Fibroblast of mammary gland (primary cell): Measurements from ENCODE around the gene OXNAD1.

Source experiments
- DNase-seq: peaks from one replicate; pipeline ENCODE4 v3.0.0-alpha.2; 2010; ENCODE audit warnings: low read depth
- H3K4me3 ChIP-seq: 2 replicates; pipeline ENCODE4 v1.5.1; 2011; ENCODE audit warnings: low read depth, mild to moderate bottlenecking, low read length, moderate library complexity; ENCODE audit not compliant: control insufficient read depth
- CTCF ChIP-seq: conservative IDR thresholded peaks from 2 replicates; pipeline ENCODE4 v1.5.1; 2011; ENCODE audit warnings: low read depth, low read length, inconsistent platforms; ENCODE audit not compliant: control insufficient read depth, insufficient read depth

The OXNAD1 gene

GRCh38 chr3:16243706-16244490, 21.1 kb upstream of the OXNAD1 start:
- H3K4me3 ChIP-seq = no peak overlapping the region
- no peak for TF ChIP-seq CTCF
- DNase-seq = peak; percentile 45

DNA sequence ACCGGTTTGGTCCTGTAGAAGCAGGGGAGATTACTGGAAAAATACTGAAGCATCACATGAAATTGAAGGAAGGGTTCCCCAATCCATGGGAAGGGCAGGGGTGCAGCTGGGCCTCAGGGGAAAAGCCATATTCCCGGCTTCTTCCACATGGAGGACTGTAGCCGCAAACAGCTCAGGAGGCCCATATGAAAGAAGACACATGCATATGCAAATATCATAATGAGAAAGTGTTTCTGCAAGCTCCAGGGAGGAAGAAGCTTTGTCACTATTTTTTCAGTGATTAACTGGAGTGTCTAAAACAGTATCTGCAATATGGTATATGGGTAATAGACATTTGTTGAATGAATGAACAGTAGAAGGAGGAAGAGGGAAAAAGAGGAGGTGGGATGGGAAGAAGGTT, 19.4 kb upstream of the OXNAD1 start:
- TF ChIP-seq CTCF = no peak
- DNase-seq = no peak
- no peak overlapping the region for H3K4me3 ChIP-seq

DNA sequence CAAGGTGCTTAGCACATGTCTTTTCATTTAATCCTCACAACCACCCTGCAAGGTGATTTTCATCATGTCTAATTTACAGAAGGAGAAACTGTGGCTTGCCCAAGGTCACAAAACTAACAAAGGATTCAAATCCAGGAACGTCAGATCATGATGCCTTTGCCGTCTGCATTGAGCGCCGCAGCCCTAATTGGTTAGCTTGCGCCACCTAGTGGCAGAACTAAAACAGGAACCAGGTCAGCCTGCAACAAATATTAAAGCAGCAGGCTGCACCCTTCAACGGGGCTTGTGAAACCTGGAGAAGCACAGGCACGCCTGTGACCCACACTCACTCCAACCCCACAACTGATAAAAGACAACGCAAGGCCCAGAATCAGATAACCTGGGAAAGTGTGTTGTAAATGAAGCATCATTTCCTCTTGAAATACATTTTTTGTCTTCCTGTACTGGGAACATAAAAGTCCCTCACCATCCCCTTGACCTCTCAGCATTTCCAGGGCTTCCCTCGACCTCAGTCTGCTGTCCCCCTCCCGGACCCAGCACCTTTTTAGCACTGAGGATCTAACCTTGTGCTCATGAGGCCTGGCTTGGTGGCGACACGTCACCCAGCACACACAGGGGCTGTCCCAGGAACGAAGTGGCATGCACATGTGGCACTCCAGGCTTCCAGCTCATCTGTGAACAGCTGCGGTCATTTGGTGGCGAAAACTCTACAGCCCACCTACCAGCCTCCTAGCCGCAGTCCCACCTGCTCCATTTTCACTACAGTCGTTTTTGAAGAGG, 17.5 kb upstream of the OXNAD1 start:
- no peak overlapping the region for H3K4me3 ChIP-seq
- DNase-seq = peak; percentile 85
- peak; percentile 95 for TF ChIP-seq CTCF

GRCh38 chr3:16248556-16248955, 16.5 kb upstream of the OXNAD1 start:
- no peak for DNase-seq
- TF ChIP-seq CTCF = no peak
- no peak overlapping the region for H3K4me3 ChIP-seq

- TF ChIP-seq CTCF = peak; percentile 63
- DNase-seq = peak; percentile 63
- H3K4me3 ChIP-seq = no peak overlapping the region
Measured at GRCh38 chr3:16249336-16249735, 15.7 kb upstream of the OXNAD1 start.

GRCh38 chr3:16249886-16250285, 15.1 kb upstream of the OXNAD1 start:
- TF ChIP-seq CTCF = no peak
- no peak overlapping the region for H3K4me3 ChIP-seq

More at GRCh38 chr3:16249886-16250285, 15.1 kb upstream of the OXNAD1 start:
- DNase-seq = no peak
